Measurements from ENCODE around the gene TRAK1.

TRAK1 gene

GRCh38 chr3:42157540-42158538, 66.7 kb downstream of the TRAK1 start:
- no peak for DNase-seq

GRCh38 chr3:42159147-42159546, 68.0 kb downstream of the TRAK1 start:
- no peak for DNase-seq

GRCh38 chr3:42159706-42160472, 68.7 kb downstream of the TRAK1 start:
- peak; percentile 6 to 43 (median 34) for DNase-seq

GRCh38 chr3:42161050-42161935, 70.1 kb downstream of the TRAK1 start:
- no peak for DNase-seq

GRCh38 chr3:42162462-42162861, 71.3 kb downstream of the TRAK1 start:
- no peak for DNase-seq

- no peak for DNase-seq
Observed at GRCh38 chr3:42163622-42164244, 72.6 kb downstream of the TRAK1 start.

- DNase-seq, result peak; percentile 37 to 60 (median 52)
Observed at GRCh38 chr3:42164656-42165055, 73.5 kb downstream of the TRAK1 start.

- no peak for DNase-seq
Observed at GRCh38 chr3:42165211-42165610, 74.1 kb downstream of the TRAK1 start.

GRCh38 chr3:42166214-42166613, 75.1 kb downstream of the TRAK1 start:
- DNase-seq, result no peak

- DNase-seq, result no peak
Observed at GRCh38 chr3:42166662-42167300, 75.6 kb downstream of the TRAK1 start.

GRCh38 chr3:42169579-42170120, 78.5 kb downstream of the TRAK1 start:
- no peak for DNase-seq

- DNase-seq, result no peak
Observed at GRCh38 chr3:42172047-42172654, 81.0 kb downstream of the TRAK1 start.

- no peak for DNase-seq
Observed at GRCh38 chr3:42173307-42173706, 82.2 kb downstream of the TRAK1 start.

- no peak for DNase-seq
Observed at GRCh38 chr3:42174679-42175385, 83.7 kb downstream of the TRAK1 start.

GRCh38 chr3:42175386-42176240, 84.5 kb downstream of the TRAK1 start:
- DNase-seq, result no peak

- DNase-seq, result no peak
Observed at GRCh38 chr3:42176242-42177034, 85.3 kb downstream of the TRAK1 start.

GRCh38 chr3:42177068-42177800, 86.1 kb downstream of the TRAK1 start:
- DNase-seq, result no peak

GRCh38 chr3:42177801-42178150, 86.6 kb downstream of the TRAK1 start:
- DNase-seq, result no peak

Data from suppressor macrophage (primary cell).